ENCODE data around the gene RNFT2. TPM values are rescaled to one million over a fixed set of nuclear protein-coding genes. Genes with fewer than 3 reads are reported as not detected.

The RNFT2 gene
- total RNA-seq, 1 donor: 2.3 TPM

GRCh38 chr12:116874324-116874995 lies 136.3 kb downstream of the RNFT2 start:
- TF ChIP-seq CTCF (IDR thresholded peaks at IDR 0.05; ENCODE audit: insufficient read depth, low read length): no peak
- H3K4me3 ChIP-seq (ENCODE audit: low read depth, low read length): no peak overlapping the region
- DNase-seq (ENCODE audit: low read depth): no peak

GRCh38 chr12:116876151-116876869 lies 138.2 kb downstream of the RNFT2 start:
- DNase-seq (ENCODE audit: low read depth): no peak
- no peak overlapping the region for H3K4me3 ChIP-seq (ENCODE audit: low read depth, low read length)
- TF ChIP-seq CTCF (IDR thresholded peaks at IDR 0.05; ENCODE audit: insufficient read depth, low read length): no peak

GRCh38 chr12:116878567-116879508 lies 140.7 kb downstream of the RNFT2 start:
- H3K4me3 ChIP-seq (ENCODE audit: low read depth, low read length): peak overlapping the region; percentile 31
- TF ChIP-seq CTCF (IDR thresholded peaks at IDR 0.05; ENCODE audit: insufficient read depth, low read length): no peak
- peak; percentile 26 for DNase-seq (ENCODE audit: low read depth)

- TF ChIP-seq CTCF (IDR thresholded peaks at IDR 0.05; ENCODE audit: insufficient read depth, low read length): no peak
- no peak overlapping the region for H3K4me3 ChIP-seq (ENCODE audit: low read depth, low read length)
- no peak for DNase-seq (ENCODE audit: low read depth)
These were observed 141.5 kb downstream of the RNFT2 start for GRCh38 chr12:116879509-116880212.

- peak; percentile 27 for DNase-seq (ENCODE audit: low read depth)
- H3K4me3 ChIP-seq (ENCODE audit: low read depth, low read length): no peak overlapping the region
- TF ChIP-seq CTCF (IDR thresholded peaks at IDR 0.05; ENCODE audit: insufficient read depth, low read length): no peak
These were observed 142.2 kb downstream of the RNFT2 start for GRCh38 chr12:116880213-116880816.
